DMS53 treated with DMSO at 0.1 percent for 48 hours (cell line): Measurements from ENCODE around the gene ADGRG6.
"Not testable (repeated sequence)": the region's sequence is repeated elsewhere in the genome, so short reads cannot be mapped to it uniquely, and the experiment has no call there.

Source experiments
- DNase-seq: peaks from one replicate; lab custom pipeline; 2025; ENCODE audit not compliant: unreplicated experiment; lab: John Stamatoyannopoulos, UW

ADGRG6 gene

DNA sequence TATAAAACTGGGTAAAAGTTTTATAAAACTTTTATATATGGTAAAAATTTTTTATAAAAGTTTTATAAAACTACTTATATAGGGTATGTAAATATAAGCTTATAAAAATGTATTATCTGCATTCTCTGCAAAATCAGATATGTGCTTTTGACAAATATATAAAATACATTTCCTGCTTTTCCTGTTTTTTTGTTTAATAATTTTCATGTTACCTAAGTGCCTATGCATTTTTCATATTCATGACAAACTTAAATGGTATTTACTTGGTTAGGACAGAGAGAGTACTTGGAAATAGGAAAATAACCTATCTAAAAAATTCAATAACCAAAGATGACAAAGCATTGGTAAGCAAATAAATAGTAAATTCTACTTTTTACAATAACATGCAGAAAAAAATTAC, 41.2 kb downstream of the ADGRG6 start:
- DNase-seq, result no peak

DNA sequence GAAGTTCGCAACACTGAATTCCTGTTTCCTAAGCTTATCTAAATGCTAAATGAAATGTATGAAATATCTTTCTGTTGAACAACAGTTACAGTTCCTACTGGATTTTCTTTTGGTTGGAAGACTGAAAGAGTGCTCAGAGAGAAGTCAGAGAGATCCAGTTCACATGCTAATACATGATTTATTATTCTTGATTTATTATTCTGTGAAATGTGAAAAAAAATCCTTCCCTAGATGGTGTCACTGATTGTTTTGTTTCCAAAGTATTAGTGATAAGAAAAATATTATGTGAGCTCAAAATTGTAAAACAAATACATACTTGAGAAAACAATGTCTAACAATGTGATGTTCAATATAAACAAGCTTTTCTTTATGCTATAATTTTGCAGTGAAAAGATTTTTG, 42.1 kb downstream of the ADGRG6 start:
- no peak for DNase-seq

DNA sequence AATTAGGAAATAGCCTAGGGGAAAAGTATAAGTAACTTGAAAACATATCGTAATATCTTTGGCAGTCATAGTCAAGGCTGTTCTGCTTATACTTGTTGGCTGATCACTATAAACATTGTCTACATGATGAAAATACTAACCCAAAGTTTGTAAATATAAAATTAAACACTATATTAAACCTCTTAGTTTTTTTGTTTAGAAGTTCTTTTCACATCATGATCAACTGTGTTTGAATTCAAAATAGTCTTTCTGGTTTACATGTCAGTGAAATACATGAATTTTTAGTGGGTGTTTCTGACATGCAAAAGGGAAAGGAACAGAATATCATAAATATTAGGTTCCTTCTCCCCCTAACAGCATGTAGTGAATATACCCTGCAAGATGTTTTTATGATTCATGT, 43.5 kb downstream of the ADGRG6 start:
- no peak for DNase-seq

DNA sequence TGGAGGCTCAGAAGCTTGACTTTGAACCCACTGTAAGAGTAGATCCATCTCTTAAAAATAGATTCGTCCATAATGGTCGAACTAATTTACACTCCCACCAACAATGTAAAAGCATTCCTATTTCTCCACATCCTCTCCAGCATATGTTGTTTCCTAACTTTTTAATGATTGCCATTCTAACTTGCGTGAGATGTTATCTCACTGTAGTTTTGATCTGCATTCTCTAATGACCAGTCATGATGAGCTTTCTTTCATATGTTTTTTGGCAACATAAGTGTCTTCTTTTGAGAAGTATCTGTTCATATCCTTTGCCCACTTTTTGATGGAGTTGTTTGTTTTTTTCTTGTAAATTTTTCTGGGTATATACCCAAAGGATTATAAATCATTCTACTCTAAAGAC, 44.4 kb downstream of the ADGRG6 start:
- DNase-seq, result not testable (repeated sequence)

DNA sequence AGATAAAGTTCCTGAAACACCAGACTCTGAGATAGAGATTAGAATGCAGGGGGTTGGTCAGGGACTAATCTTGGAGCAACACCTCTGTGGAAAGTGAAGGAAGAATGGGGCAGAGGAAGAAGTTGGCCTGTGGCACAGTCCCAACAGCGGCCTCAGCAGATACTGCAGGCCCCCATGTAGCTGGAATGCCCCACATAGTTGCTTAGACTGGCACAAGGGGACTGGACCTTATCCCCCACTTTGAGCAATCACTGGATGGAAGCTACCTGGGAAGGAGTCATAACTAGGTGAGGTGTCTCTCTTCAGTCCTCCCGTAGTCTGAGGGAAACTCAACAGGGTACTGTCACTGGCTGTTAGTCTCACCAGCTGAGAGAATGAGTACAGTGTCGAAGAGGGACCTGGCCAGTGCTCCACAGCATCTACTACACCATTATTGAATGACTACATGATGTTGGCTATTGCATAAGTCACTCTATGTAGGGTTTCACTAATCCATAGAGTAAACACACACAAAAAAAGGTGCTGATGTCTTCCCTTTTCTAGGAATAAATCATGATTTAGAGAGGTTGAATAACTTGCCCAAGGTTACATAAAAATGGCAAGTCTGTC, 47.5 kb downstream of the ADGRG6 start:
- DNase-seq, result no peak

DNA sequence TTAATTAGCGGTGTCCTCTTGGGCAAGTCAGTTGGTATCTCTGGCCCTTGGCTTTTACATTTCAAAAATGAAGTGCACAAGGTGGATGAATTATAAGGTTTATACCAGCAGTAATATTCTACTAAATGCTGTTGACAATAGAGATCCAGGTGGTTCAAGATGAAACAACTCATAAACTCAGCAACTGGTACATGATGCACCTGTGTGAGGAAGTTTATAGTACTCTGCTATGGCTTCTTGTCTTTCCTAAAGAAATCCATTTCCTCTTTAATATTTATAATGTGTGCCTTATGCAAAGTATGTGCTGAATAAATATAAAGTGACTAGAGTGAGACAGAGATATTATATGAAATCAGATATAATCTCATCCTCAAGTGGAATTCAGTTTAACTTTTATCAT, 48.5 kb downstream of the ADGRG6 start:
- no peak for DNase-seq

DNA sequence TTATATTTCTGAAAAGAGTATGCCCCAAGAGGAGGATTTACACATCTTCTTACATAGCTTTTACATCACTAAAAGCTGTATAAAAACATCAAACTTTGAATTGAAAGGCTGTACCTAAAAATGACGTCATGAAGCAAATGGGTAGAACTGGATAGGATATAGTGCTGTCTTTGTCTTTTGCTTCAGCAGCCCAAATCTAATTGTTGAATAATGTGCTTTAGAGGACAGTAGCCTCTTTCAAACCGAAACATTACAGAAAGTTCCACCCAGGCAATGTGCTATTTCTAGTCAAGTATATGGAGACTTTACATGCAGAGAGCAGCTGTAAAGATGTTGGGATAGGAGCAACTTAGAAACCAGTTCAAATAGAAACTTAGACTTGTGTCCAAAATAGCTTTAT, 51.9 kb downstream of the ADGRG6 start:
- no peak for DNase-seq

DNA sequence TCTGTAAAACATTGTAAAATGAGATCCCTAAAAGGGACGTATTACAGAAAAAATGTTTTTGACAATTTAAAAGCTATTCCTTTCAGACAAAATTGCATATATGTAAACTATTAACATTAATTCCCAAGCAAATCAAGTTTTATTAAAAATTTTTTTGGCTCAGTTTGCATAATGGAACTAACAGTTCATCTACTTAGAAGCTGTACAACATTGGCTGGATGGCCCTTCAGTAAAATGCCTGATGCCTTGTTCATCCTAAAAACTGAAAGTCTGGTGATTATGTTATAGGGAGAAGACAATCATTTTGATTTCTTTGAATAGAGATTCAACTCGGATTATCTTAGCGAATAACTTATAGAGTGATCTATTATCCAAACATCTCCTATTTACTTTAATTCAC, 52.8 kb downstream of the ADGRG6 start:
- no peak for DNase-seq

DNA sequence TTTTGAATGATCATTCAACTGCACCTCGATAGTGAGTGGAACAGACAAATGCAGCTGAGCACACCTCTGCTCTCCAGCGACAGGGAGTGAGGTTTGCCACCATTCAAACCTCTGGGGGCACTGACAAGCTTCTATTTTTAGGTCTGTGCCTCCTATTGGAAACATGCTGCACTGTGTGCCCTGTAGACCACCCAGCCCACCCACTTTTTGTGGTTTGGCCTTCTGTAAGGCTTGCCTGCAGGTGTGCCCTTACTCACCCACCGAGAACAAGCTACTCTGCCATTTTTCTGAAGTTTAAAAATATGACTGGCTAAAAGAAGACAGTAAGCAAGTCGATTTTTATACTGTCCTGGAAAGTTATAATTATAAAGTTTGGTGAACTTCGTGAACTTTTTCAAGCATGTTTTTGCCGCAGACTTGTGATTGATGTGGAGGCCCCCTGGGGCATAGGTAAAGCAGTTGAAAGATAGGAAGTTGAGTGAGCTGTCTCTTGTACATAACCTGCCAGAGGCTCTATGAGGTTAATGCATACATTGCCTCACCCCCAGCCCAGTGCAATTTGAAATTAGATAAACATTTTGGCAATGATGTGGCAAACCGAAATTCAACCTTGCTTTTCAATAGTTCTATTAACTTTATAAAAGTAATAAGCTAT, 53.8 kb downstream of the ADGRG6 start:
- no peak for DNase-seq

DNA sequence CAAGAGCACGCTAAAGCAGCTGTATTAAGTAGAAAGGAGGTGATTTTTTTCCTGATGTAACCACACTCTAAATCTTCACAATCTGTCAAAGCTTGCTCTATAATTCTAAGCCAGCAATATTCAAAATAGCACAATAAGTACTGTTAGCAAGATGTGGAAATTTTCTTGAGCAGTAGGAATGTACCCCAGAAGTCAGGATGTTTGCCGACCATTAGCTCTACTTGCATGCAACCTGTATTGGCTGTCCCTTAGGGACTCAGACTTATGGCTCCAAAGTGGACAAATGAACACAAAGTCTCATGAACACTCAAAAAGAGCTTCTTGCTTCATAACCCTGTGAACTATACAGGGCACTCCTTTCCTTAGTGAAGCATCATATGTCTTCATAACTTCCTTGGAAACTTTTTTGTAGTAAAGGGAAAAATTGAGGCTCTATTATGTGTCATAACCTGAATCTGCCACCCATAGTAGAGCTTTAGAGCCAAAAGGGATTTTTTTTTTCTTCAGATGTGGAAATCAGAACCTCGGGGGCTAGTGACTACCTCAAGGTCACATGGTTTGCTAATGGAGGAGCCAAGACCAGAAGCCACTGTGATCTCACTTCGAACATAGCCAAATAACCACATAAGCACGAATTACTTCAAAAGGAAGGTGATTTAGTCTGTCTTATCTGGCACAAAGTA, 54.5 kb downstream of the ADGRG6 start:
- no peak for DNase-seq

DNA sequence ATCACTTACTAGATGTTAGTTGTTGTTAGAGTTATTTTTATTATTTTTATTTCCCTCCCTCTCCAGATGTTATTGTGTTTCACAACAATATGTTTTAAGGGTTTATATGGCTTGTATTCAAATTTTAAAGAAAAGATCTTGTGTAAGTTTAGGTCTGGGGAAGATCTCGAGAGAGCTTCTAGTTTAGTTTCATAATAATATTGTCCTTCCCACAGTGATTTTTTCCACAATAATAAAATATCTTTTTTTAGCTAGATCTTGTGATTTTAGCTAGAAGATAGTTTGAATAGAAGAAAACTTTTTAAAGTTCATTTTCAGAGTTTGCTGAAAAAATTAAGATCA, 55.0 kb downstream of the ADGRG6 start:
- DNase-seq, result no peak

DNA sequence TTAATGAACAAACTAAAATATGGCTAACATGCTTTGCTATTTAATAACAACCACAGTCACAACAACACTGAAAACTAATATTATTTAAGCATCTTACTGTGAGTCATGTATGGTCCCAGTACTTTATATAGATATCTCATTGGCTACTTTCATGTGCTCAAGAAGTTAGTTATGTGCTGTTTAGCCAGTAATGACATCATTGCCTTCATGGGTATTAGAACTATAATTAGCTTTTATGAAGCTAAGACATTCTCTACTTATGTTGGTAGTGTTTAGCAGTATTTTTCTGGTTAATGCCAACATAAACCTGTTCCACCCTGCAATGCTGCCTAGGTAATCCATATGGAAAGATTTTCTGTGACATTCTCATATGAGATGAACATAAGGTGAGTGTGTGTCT, 56.1 kb downstream of the ADGRG6 start:
- no peak for DNase-seq

DNA sequence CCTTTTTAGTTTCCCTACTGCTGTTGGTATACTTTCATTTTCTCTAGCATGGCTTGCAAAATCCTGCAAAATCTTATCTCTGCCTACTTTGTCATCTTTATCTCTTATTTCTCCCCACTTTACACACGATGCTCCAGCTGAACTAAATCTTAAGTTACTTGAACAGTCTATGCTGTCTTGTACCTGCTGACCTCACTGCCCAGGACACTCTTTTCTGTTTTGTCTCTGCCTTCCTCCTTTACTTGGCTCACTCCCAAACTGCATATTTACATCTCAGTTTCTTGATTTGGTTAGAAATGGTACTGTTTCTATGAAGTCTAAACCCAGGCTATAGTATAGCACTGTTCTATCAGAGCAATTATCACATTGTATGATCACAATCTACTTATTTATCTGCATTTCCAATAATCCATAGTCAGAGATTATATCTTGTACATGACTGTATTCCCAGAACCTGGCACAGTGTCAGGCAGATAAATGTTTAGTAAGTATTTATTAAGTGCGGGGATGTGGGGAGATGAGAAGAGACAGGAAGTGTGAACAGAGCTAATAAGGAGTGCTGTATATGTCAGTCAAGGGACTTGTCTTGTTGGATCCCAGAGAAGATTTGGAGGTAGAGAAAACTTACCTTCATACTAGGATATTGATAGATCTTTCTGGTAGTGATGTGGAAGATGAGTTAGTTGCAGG, 57.6 kb downstream of the ADGRG6 start:
- no peak for DNase-seq

DNA sequence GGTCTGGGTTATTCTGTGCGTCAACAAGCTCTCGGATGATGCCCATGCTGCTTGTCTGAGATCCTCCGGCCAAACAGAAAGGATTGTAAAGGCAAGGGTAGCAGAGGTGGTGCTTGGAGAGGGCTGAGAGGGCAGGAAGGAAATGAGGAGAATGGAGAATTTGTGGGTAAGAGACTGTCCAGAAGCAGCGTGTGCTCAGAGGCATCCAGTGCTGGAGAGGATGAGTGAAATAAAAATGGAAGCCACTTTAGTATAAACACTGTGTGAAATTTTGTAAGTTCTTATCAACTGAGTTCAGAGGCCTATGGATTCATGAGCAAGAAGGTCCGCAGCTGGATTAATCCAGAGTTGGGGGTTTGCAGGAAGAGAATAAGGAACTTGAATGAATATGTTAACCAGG, 59.5 kb downstream of the ADGRG6 start:
- DNase-seq, result no peak

DNA sequence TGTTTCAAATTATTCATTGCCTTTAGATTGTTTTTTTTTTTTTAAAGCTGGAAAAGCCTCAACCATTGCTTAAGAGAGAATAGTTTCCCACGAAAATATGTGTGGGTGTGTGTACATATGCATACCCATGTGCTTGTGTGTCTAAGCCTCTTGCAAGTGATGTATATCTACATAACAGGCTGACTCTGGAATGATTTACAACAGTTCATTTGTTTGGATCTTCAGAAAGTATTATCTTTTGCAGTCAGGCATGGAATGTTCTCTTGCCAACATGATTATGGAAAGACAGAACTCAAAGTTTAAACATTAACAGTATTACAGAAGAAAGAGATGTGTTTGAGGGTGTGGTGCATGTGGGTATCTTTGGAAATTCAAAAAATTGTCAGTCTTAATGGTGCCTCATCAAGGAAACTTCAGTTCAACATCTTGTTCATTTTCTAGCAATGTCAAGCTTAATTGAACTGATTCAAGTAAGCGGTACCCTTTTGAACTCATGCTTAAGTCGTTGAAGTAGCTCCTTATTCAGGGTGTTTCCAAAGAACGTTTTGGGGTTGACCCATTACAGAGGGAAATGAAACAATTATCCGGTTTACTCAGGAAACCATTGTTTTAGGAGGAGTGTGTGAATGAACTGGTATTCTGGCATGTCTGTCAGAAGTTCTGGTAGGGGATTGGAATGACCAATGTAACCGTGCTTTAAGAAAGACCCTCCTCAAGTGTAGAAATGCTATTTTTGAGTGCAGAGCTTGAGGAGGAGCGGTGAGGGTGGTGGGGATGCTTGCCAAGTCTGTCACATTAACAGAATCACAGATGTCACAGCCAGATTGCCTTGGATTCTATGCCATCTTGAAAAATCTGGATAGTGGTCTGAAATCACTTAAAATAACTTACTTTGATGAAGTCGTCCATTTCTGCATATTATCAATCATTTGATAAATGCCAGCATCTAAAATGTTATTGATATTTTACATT, 60.3 kb downstream of the ADGRG6 start:
- no peak for DNase-seq

DNA sequence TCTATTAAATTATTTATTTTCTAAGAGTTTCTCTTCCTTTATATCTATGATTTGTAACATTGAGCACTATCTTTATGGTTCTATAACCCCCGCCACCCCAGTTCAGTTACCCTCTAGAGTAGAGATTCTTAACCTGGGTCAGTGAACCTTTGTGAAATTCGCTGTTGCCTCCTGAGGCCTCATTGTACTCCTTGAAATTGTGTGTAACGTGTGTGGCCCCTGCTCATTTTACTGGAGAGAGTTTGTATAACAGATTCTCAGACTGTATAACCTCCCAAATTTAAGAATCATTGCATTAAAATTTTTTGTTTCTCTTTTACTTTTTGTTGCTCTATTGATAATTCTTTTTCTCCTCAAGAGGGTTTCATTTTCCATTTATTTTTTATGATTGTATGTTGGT, 65.3 kb downstream of the ADGRG6 start:
- DNase-seq, result no peak

DNA sequence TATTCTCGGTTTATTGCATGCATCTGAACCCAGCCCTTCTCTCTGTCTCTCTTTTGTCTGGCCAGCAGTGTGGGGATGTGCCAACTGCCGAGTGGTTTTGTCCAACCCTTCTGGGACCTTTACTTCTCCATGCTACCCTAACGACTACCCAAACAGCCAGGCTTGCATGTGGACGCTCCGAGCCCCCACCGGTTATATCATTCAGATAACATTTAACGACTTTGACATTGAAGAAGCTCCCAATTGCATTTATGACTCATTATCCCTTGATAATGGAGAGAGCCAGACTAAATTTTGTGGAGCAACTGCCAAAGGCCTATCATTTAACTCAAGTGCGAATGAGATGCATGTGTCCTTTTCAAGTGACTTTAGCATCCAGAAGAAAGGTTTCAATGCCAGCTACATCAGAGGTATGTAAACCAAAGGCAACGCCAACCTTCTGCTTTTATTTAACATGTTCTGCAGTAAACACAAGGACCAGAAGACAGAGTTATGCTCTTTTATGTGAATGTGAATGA, 65.8 kb downstream of the ADGRG6 start:
- no peak for DNase-seq

DNA sequence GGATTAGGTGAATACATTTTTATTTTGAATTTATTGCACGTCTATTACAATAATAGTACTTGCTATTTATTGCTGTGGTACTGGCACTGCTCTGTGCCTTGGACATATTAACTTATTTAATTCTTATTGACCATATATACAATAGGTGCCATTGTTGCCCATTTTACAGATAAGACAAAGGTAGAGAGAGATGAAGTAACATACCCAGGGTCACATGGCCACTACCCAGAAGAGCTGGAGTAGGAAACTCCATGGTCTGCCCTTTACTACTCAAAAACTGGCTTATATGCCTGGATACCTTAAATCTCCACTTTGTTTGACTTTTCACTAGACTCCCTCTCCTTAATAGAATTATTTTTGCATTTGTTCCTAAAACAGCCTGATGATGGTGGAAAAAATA, 67.5 kb downstream of the ADGRG6 start:
- DNase-seq, result no peak

DNA sequence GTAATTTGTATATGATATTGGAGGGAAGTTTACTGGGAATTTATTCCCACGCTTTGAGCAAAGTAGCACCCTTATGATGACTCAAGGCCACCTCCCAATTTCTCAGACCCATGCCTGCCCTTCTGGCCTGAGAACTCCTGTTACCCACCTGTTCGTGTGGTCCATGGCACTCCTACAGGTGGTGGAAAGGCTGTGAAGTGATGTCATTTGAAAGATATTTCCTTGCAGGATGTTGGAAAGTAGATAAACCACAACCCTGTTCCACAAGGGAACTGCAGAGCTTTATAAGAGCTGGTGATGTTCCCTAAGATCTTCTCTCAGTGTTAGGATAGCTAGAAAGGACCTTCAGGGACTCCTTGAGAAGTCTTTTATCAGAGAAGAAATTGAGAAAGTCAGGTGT, 70.5 kb downstream of the ADGRG6 start:
- no peak for DNase-seq

DNA sequence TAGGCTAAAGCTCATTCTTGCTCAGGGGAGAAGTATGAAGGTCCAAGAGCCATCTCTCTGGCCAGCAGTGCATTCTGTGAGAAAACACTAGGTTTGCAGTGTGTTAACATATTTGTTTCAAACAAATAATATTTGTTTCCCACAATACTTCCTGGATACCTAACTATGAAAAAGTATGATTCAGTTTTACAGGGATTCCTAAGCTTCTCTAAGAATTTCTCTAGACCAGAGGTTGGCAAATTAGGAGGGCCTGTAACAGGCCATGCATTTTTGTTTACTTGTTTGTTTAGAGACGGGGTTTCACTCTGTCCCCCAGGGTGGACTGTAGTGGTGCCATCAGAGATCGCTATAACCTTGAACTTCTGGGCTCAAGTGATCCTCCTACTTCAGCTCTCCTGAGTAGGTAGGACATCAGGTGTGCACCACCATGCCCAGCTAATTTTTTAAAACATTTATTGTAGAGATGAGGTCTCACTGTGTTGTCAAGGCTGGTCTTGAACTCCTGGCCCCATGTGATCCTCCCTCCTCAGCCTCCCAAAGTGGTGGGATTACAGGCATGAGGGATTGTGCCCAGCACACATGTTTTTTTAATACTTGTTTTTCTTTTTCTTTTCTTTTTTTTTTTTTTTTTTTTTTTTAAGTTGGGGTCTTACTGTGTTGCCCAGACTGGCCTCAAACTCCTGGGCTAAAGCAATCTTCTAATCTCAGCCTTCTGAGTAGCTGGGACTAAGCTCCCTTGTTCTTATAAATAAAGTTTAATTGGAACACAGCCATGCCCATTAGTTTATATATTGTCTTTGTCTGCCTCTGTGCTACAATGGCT, 71.7 kb downstream of the ADGRG6 start:
- no peak for DNase-seq
